ENCODE measurements around the gene DLG2. TPM values are rescaled to one million over a fixed set of nuclear protein-coding genes. Genes with fewer than 3 reads are reported as not detected.

Gene DLG2
- total RNA-seq, 3 donors from 2014 or later (not counting 1 experiment from before 2014, with no cell fraction given) = 1.7 to 2.9 (median 2.2) TPM

DNA sequence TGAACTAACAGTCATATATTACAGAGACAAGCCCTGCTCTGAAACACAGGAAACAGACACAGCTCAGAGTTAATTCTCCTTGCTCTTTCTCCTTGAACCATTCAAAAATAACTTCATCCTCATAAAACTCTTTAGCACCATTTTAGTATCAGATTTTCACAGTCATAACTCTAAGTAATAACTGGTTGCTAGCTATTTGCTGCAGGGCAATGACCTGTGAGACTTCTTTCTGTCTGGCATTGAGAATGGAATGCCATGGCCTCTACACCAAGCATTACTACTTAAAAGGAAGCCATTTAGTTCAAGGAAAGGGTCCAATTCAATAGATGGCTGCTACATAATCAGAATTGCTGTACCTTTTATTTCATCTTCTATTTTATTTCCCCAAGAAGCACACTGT is 2154.3 kb downstream of the DLG2 start:
- Histone ChIP-seq H3K27me3 (ENCODE audit: control insufficient read depth, insufficient read depth, low read length) (no peaks in the 10 kb centered on the region), H3K36me3 (ENCODE audit: control insufficient read depth, insufficient read depth, low read length) (no peaks in the 10 kb centered on the region), H3K27ac (ENCODE audit: low read length) (no peak overlapping the region), H3K4me1 (ENCODE audit: control insufficient read depth, insufficient read depth, low read length) (no peaks in the 10 kb centered on the region), H3K4me3 (ENCODE audit: low read length) (no peak overlapping the region), H3K9me3 (ENCODE audit: control insufficient read depth, insufficient read depth, low read length) (no peaks in the 10 kb centered on the region)
- intact Hi-C loops (cut with micrococcal nuclease) = no loop called here
- TF ChIP-seq, protein P1, sequence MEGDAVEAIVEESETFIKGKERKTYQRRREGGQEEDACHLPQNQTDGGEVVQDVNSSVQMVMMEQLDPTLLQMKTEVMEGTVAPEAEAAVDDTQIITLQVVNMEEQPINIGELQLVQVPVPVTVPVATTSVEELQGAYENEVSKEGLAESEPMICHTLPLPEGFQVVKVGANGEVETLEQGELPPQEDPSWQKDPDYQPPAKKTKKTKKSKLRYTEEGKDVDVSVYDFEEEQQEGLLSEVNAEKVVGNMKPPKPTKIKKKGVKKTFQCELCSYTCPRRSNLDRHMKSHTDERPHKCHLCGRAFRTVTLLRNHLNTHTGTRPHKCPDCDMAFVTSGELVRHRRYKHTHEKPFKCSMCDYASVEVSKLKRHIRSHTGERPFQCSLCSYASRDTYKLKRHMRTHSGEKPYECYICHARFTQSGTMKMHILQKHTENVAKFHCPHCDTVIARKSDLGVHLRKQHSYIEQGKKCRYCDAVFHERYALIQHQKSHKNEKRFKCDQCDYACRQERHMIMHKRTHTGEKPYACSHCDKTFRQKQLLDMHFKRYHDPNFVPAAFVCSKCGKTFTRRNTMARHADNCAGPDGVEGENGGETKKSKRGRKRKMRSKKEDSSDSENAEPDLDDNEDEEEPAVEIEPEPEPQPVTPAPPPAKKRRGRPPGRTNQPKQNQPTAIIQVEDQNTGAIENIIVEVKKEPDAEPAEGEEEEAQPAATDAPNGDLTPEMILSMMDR (IDR thresholded peaks at IDR 0.05) = no peak
- Mint-ChIP-seq H3K27me3 (ENCODE audit: low read depth in 2 of 2) (no peaks in the 10 kb centered on the region), H3K27ac (no peak overlapping the region), H3K4me3 (no peak overlapping the region), H3K9me3 (peaks cover 0 to under 1% of the 10 kb centered on the region in 2 donors), H3K4me1 (no peaks in the 10 kb centered on the region), H3K36me3 (no peaks in the 10 kb centered on the region)
- DNase-seq (no peak), ATAC-seq (no peak)

DNA sequence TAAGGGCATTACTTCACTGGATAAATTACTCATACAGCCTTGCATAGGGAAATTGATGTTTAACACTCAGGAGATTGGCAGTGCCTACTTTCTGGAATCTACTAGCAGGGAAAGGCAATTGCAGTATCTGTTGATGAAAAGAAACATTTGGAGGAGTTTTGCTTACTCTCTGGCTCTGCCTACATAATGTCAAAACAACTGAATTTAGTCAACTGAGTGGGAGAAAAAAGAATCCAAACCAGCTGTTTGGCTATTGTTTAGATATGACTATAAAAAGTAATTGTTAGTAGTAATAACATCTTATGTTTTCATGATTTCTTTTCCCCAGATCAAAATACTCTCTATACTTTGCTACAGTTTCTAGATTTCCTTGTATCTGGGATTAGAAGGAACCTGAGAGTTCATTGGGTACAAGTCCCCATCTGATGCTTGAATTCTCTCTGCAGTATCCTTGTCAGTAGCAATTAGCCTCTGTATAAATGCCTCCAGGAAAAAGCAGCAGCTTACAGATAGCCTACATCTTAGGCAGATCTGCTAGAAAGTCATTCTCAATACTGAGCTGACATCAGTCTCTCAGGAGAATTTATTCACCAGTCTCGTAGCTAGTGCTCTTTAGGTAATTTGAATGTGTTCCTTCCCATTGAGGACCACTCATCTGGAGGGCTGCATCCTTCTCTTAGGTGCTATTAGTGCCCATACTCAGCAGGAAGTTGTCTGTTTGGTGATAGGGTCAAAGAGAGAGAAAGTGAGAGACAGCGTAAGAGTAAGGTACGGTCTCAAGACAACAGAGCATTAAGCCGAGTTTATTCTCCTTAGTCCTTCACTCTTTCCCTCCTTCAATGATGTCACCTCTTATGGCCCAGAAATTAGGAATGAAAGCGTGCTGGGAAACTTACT is 2155.1 kb downstream of the DLG2 start:
- WGBS (ENCODE audit: insufficient coverage) = 20% methylated on average over 5 of the region's 5 CpGs
- ATAC-seq = no peak
- H3K4me3 ChIP-seq (ENCODE audit: low read length) = no peak overlapping the region
- H3K27ac Mint-ChIP-seq = no peak overlapping the region
- no peaks in the 10 kb centered on the region for H3K36me3 Mint-ChIP-seq
- H3K27me3 ChIP-seq (ENCODE audit: control insufficient read depth, insufficient read depth, low read length) = no peaks in the 10 kb centered on the region
- H3K9me3 Mint-ChIP-seq = no peaks in the 10 kb centered on the region
- intact Hi-C loops (cut with micrococcal nuclease) = no loop called here
- H3K27ac ChIP-seq (ENCODE audit: low read length) = no peak overlapping the region
- no peak for DNase-seq
- no peaks in the 10 kb centered on the region for H3K27me3 Mint-ChIP-seq (ENCODE audit: low read depth in 2 of 2)
- no peaks in the 10 kb centered on the region for H3K9me3 ChIP-seq (ENCODE audit: control insufficient read depth, insufficient read depth, low read length)
- no peak overlapping the region for H3K4me3 Mint-ChIP-seq
- no peaks in the 10 kb centered on the region for H3K4me1 ChIP-seq (ENCODE audit: control insufficient read depth, insufficient read depth, low read length)
- TF ChIP-seq, protein P1 (IDR thresholded peaks at IDR 0.05) = no peak
- H3K36me3 ChIP-seq (ENCODE audit: control insufficient read depth, insufficient read depth, low read length) = no peaks in the 10 kb centered on the region
- H3K4me1 Mint-ChIP-seq = no peaks in the 10 kb centered on the region

DNA sequence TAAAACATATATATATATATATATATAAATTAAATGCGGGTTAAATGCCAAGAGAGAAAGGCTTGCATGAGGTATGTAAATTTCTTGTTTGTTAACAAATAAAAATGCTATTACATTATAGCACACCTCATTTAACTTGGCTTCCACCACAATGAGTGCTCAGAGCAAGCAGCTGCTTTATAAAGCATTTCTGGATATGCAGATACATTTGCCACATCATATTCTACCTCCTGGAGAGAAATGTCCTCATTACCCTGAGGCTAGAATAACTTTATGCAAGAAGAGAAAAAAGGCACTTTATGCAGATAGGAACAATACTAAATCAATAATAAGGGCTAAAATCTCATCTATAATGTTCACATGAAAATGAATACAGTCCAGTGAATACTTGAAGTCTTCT is 2159.3 kb downstream of the DLG2 start:
- Histone ChIP-seq H3K36me3 (ENCODE audit: control insufficient read depth, insufficient read depth, low read length) (no peaks in the 10 kb centered on the region), H3K4me1 (ENCODE audit: control insufficient read depth, insufficient read depth, low read length) (no peaks in the 10 kb centered on the region), H3K9me3 (ENCODE audit: control insufficient read depth, insufficient read depth, low read length) (no peaks in the 10 kb centered on the region), H3K27ac (ENCODE audit: low read length) (no peak overlapping the region), H3K4me3 (ENCODE audit: low read length) (no peak overlapping the region), H3K27me3 (ENCODE audit: control insufficient read depth, insufficient read depth, low read length) (no peaks in the 10 kb centered on the region)
- Mint-ChIP-seq H3K36me3 (no peaks in the 10 kb centered on the region), H3K27me3 (ENCODE audit: low read depth in 2 of 2) (no peaks in the 10 kb centered on the region), H3K4me3 (no peak overlapping the region), H3K4me1 (no peaks in the 10 kb centered on the region), H3K27ac (no peak overlapping the region), H3K9me3 (peaks cover 0 to 2% of the 10 kb centered on the region in 2 donors)
- no peak for ATAC-seq
- DNase-seq = no peak
- intact Hi-C loops (cut with micrococcal nuclease) = no loop called here
- TF ChIP-seq, protein P1 (IDR thresholded peaks at IDR 0.05) = no peak
- WGBS (ENCODE audit: insufficient coverage) = no CpG with 5 or more reads among the region's 1 CpG
